ENCODE measurements around the gene CREB5.

GRCh38 chr7:28582226-28582625, 169.9 kb downstream of the CREB5 start:
- TF ChIP-seq HMGXB4 (CRISPR knock-in tag; IDR thresholded peaks at IDR 0.05), result no peak
- TF ChIP-seq CTCF (IDR thresholded peaks at IDR 0.05), result no peak
- TF ChIP-seq ZNF281 (CRISPR knock-in tag; IDR thresholded peaks at IDR 0.05), result no peak
- no peak for TF ChIP-seq FOXP4 (CRISPR knock-in tag; IDR thresholded peaks at IDR 0.05)
- no peak for TF ChIP-seq USF1 (CRISPR knock-in tag; IDR thresholded peaks at IDR 0.05)
- TF ChIP-seq ZNF512 (CRISPR knock-in tag; IDR thresholded peaks at IDR 0.05; ENCODE audit: borderline replicate concordance), result no peak
- TF ChIP-seq ATF2 (CRISPR knock-in tag; IDR thresholded peaks at IDR 0.05; ENCODE audit: borderline replicate concordance, low read depth), result no peak
- no peak for TF ChIP-seq ATF1 (CRISPR knock-in tag; IDR thresholded peaks at IDR 0.05)
